GM12878 (cell line): ENCODE data around the gene ZNF407. TPM values are rescaled to one million over a fixed set of nuclear protein-coding genes. Genes with fewer than 3 reads are reported as not detected.

Source experiments
- NRF1 ChIP-seq: conservative IDR thresholded peaks from 2 replicates; pipeline ENCODE4 v1.6.1; 2011; ENCODE audit warnings: mild to moderate bottlenecking, low read depth, low read length, improper control_type of control experiment
- PAX5 ChIP-seq: IDR thresholded peaks from 2 replicates; pipeline ENCODE4 v1.6.1; 2011; ENCODE audit warnings: low read depth, low read length, borderline replicate concordance
- RAD21 ChIP-seq: IDR thresholded peaks from 2 replicates; pipeline ENCODE4 v1.6.1; 2011; ENCODE audit warnings: mild to moderate bottlenecking, low read depth, low read length, moderate library complexity; ENCODE audit not compliant: insufficient read depth
- SMAD5 ChIP-seq: IDR thresholded peaks from 2 replicates; pipeline ENCODE4 v1.6.1; 2016; ENCODE audit warnings: antibody characterized with exemption, low read depth
- TCF3 ChIP-seq: IDR thresholded peaks from 2 replicates; pipeline ENCODE4 v1.6.1; 2012; ENCODE audit warnings: low read depth, mild to moderate bottlenecking, low read length, borderline replicate concordance; ENCODE audit not compliant: insufficient read depth
- TCF7 ChIP-seq: IDR thresholded peaks from 2 replicates; pipeline ENCODE4 v1.6.1; 2014; ENCODE audit warnings: antibody characterized with exemption, borderline replicate concordance
- ZNF384 ChIP-seq: IDR thresholded peaks from 2 replicates; pipeline ENCODE4 v1.6.1; 2012; ENCODE audit warnings: low read depth, mild to moderate bottlenecking, low read length, improper control_type of control experiment, borderline replicate concordance
- polyA plus RNA-seq, 11 experiments: library from polyadenylated mRNA; depleted of rRNA in 4 of 11; unstranded in 6 of 11; stranded (reverse) in 5 of 11; fragments of >200 nt; fragmentation: Nextera tagmentation in 4 of 11; fragmentation: Illumina TruSeq in 1 of 11; extraction: Ambion mirVana in 4 of 11; extraction: Trizol in 1 of 11; gene quantifications; 1 replicate in 1 of 11; 2 replicates in 10 of 11; pipeline versions ENCODE4 v1.2.1 to v1.2.3, GENCODE V29; 2011 to 2016; ENCODE audit warnings: inconsistent platforms in 2 of 11, missing spikeins in 2 of 11, low read depth in 1 of 11
- total RNA-seq, 4 experiments: library from RNA; depleted of rRNA in 3 of 4; stranded (reverse); fragments of >200 nt in 3 of 4; fragmentation: Illumina TruSeq in 1 of 4; extraction: Trizol in 1 of 4; gene quantifications; 2 replicates each; pipeline versions ENCODE4 v1.2.1 to v1.2.3, GENCODE V29; 2013 to 2021
- TF ChIP-seq, protein P1 (sequence below): IDR thresholded peaks from 2 replicates; pipeline ENCODE4 v1.6.1; 2011; ENCODE audit warnings: low read depth, low read length, improper control_type of control experiment, borderline replicate concordance
- TF ChIP-seq, protein P2 (sequence below): fragments of 450-650 bp; IDR thresholded peaks from 2 replicates; pipeline ENCODE4 v1.6.1; 2017; ENCODE audit warnings: mild to moderate bottlenecking
- TF ChIP-seq, protein P3 (sequence below): fragments of 450-650 bp; IDR thresholded peaks from 2 replicates; pipeline ENCODE4 v1.6.1; 2017; ENCODE audit warnings: mild to moderate bottlenecking, low read depth, inconsistent platforms; ENCODE audit not compliant: poor library complexity, severe bottlenecking

Gene ZNF407
- total and polyA plus RNA-seq, 10 of the 15 experiments (the other 5 are each of a cell fraction or from before 2014, with no cell fraction given) = 0.69 to 11.6 (median 5.3) TPM

DNA sequence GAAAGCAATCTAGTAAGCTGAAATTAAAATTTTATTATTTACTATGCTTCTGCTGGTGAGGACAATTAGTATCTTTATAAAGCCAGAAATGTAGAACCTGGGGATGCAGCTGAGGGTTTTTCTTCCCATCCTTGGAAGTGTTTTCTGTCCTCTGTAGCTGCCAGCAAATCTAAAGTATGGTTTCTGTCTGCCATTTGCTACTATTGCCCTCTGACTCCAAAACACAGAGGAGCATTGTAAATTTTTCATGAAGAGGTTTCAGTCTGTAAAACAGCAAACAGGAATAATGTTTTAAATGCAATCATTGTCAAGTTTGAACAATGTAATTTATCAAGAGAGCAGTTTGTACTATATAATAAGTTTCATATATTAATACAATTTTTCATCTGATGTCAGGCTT lies 258.8 kb downstream of the ZNF407 start (continued):
- no peak for TF ChIP-seq RAD21
- no peak for TF ChIP-seq ZNF384
- TF ChIP-seq SMAD5 = no peak
- TF ChIP-seq, protein P1, sequence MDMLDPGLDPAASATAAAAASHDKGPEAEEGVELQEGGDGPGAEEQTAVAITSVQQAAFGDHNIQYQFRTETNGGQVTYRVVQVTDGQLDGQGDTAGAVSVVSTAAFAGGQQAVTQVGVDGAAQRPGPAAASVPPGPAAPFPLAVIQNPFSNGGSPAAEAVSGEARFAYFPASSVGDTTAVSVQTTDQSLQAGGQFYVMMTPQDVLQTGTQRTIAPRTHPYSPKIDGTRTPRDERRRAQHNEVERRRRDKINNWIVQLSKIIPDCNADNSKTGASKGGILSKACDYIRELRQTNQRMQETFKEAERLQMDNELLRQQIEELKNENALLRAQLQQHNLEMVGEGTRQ = no peak
- no peak for TF ChIP-seq TCF7
- TF ChIP-seq TCF3 = no peak
- TF ChIP-seq NRF1 = no peak
- TF ChIP-seq, protein P2, sequence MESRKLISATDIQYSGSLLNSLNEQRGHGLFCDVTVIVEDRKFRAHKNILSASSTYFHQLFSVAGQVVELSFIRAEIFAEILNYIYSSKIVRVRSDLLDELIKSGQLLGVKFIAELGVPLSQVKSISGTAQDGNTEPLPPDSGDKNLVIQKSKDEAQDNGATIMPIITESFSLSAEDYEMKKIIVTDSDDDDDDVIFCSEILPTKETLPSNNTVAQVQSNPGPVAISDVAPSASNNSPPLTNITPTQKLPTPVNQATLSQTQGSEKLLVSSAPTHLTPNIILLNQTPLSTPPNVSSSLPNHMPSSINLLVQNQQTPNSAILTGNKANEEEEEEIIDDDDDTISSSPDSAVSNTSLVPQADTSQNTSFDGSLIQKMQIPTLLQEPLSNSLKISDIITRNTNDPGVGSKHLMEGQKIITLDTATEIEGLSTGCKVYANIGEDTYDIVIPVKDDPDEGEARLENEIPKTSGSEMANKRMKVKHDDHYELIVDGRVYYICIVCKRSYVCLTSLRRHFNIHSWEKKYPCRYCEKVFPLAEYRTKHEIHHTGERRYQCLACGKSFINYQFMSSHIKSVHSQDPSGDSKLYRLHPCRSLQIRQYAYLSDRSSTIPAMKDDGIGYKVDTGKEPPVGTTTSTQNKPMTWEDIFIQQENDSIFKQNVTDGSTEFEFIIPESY = no peak
- TF ChIP-seq PAX5 = no peak
- TF ChIP-seq, protein P3, sequence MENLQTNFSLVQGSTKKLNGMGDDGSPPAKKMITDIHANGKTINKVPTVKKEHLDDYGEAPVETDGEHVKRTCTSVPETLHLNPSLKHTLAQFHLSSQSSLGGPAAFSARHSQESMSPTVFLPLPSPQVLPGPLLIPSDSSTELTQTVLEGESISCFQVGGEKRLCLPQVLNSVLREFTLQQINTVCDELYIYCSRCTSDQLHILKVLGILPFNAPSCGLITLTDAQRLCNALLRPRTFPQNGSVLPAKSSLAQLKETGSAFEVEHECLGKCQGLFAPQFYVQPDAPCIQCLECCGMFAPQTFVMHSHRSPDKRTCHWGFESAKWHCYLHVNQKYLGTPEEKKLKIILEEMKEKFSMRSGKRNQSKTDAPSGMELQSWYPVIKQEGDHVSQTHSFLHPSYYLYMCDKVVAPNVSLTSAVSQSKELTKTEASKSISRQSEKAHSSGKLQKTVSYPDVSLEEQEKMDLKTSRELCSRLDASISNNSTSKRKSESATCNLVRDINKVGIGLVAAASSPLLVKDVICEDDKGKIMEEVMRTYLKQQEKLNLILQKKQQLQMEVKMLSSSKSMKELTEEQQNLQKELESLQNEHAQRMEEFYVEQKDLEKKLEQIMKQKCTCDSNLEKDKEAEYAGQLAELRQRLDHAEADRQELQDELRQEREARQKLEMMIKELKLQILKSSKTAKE = no peak
- TF ChIP-seq, all 136 proteins: peak for 0
